HT1080 (cell line): ENCODE measurements around the gene HDDC3. TPM values are rescaled to one million over a fixed set of nuclear protein-coding genes. Genes with fewer than 3 reads are reported as not detected.
"Not testable (repeated sequence)": the region's sequence is repeated elsewhere in the genome, so short reads cannot be mapped to it uniquely, and the experiment has no call there.

Experiments
- DNase-seq: peaks from one replicate; pipeline ENCODE4 v3.0.0-alpha.2; 2015; ENCODE audit warnings: low read depth
- total RNA-seq: library from RNA; depleted of rRNA; stranded (reverse); fragments of >200 nt; shearing (Covaris generic); gene quantifications from 2 replicates; pipeline ENCODE4 v1.2.3, GENCODE V29; 2014

The HDDC3 gene
- total RNA-seq, 1 experiment from 2014 or later, result 30.3 TPM

DNA sequence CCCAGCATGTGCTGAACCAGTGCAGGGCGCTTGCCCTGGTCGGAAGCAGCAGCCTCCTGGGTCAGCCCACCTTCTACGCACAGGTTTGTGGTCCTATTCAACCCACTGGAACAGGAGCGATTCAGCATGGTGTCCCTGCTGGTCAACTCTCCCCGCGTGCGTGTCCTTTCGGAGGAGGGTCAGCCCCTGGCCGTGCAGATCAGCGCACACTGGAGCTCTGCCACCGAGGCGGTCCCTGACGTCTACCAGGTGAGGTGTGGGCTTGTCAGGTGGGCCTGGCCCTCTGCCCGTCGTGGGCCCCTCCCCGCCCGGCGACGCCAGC lies 21.1 kb downstream of the HDDC3 start:
- no peak for DNase-seq

DNA sequence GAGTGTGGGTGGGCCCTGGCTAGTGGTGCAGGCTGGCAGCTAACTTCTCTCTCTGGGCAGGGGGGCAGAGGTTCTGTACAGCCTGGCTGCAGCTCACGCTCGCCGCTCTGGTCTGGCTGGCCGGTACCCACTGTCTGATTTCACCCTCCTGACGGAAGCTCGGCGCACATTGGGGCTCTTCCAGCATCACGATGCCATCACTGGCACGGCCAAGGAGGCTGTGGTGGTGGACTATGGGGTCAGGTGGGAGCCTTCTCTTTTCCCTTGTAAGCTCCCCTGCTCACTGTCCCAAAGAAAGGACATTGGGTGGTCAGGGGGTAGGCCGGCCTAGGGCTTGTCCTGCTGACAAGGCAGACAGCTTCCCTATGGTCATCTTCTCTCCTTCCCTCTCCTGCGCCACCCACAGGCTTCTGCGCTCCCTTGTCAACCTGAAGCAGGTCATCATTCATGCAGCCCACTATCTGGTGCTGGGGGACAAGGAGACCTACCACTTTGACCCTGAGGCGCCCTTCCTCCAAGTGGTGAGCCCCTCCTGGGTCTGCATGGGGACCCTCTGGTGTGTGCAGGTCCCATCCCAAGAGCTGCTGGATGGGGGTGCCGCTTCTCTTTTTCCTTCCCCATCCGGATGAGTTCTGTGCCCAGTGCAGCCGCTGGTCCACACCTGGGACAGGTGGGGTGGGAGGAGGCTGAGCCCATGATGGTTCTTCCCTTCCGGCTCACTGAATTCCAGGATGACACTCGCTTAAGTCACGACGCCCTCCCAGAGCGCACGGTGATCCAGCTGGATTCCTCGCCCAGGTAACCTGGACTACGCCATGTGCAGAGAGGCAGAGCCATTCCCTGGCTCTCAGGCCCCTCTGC lies 21.7 kb downstream of the HDDC3 start:
- DNase-seq, result no peak

- no peak for DNase-seq
These were observed 22.4 kb downstream of the HDDC3 start for GRCh38 chr15:90909976-90910375.

- not testable (repeated sequence) for DNase-seq
These were observed 22.9 kb downstream of the HDDC3 start for GRCh38 chr15:90909449-90909848.

- DNase-seq, result no peak
These were observed 24.4 kb downstream of the HDDC3 start for GRCh38 chr15:90907838-90908507.

DNA sequence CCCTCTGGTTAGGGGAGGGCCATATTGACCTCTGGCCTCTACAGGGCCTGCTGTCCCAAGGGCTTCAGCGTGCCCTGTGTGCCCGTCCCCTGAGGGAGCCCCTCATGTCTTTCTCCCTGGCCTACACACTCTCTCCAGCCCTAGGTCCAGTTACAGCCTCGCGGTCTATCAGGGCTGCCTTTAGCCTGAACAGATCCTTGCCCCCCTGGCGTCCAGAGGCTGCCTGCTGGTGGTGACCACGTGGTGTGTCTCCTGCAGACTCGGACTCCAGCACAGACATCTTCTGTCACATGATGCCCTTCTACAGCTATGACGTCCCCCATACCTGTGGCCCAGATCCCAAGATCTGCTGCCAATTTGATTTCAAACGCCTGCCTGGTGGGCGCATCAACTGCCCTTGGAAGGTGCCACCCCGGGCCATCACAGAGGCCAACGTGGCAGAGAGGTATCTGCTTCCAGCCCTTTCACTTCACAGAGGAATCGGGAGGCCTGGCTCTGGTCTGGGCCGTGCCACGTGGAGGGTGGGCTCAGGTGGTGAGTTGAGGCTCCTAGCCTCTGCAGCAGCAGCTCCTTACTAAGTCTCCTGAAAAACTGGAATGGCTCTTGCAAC lies 25.2 kb downstream of the HDDC3 start:
- DNase-seq, result no peak

- DNase-seq, result no peak
These were observed 26.0 kb downstream of the HDDC3 start for GRCh38 chr15:90906181-90906849.

- no peak for DNase-seq
These were observed 26.8 kb downstream of the HDDC3 start for GRCh38 chr15:90905306-90906180.

DNA sequence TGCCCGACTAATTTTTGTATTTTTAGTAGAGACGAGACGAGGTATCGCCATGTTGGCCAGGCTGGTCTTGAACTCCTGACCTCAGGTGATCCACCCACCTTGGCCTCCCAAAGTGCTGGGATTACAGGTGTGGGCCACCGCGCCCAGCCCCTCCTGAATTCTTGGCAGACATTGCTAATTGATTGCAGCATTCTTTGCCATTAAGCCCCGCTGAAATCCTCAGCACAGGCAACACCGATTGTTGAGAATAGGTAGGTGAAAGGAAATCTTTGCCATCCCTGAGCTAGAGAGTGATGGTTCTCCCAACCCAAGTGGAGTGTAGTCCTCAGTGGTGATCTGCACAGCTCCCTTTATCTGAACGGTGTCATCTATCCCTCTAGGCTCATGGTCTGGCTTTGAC lies 27.6 kb downstream of the HDDC3 start:
- no peak for DNase-seq

- DNase-seq, result no peak
These were observed 28.4 kb downstream of the HDDC3 start for GRCh38 chr15:90903733-90904536.

DNA sequence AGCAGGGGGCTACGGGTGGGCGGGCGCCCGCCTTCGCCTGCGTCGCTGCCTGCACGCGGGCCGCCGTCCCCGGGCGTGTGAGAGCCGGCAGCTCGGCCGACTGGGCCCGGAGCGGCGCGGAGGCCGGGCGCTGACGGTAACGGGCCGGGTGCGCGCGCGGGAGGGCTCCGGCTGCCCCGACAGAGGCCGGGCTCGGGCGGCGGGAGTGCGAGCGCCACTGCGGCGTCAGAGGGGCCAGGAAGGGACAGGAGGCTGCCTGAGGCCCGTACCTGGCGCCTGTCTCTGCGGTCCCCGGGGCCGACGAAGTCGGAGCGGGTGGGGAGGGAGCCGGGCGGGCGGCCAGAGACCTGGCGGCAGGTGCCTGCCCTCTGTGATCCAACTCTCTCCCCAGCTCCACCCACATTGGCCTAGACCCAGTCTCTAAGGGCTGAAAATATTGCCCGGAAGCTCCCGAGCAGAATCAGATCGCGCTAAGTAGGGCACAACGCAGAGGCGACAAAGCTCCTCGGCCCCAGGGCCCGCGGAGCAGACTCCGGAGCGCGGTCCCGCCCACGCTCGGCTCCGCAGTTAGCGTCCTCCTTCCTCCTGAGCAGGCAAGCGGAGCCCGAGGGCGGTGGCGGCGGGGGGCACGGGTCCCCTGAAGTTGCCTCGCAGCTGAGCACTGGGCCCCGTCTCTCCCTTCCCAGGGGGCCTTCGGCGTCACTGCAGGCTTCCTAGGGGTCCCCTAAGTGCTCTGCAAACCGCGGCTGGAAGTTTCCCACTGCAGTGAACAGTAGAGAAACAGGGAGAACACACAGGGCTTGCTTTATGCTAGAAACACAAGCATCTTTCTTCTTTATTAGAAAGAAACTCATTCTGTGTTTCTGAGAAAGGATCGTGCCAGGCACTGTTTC lies 29.3 kb downstream of the HDDC3 start, which contains the start of gene MAN2A2:
MAN2A2 (plus strand) TSS at position 463 of the 893 bp plus-strand sequence. CDS start 906 bp downstream, outside the sequence.
- peak; percentile 31 for DNase-seq

GRCh38 chr15:90902040-90902839 lies 30.1 kb downstream of the HDDC3 start:
- DNase-seq, result peak; percentile 75

GRCh38 chr15:90901175-90902039 lies 30.9 kb downstream of the HDDC3 start:
- DNase-seq, result no peak

GRCh38 chr15:90897131-90897655 lies 35.2 kb downstream of the HDDC3 start:
- not testable (repeated sequence) for DNase-seq

- no peak for DNase-seq
These were observed 36.7 kb downstream of the HDDC3 start for GRCh38 chr15:90895571-90896117.
